WTC11 (cell line): Measurements from ENCODE around the gene ECI1. TPM values are rescaled to one million over a fixed set of nuclear protein-coding genes. Genes with fewer than 3 reads are reported as not detected.

Source experiments
- ATAC-seq: fragments of 200-7000 bp; cut with Tn5 transposase; 2 replicates; pipeline ENCODE4 v1.10.0; 2021; ENCODE audit warnings: mild to moderate bottlenecking, moderate library complexity
- CTCF ChIA-PET: fragments of 300-600 bp; sonication (Branson Sonifier 250); formaldehyde crosslinking; loops from one replicate; lab custom pipeline; 2021; ENCODE audit warnings: antibody characterized with exemption; lab: Charles Lee
- POLR2A ChIA-PET: fragments of 350-600 bp; sonication (Branson Sonifier 250); formaldehyde crosslinking; loops from one replicate; lab custom pipeline; 2021; ENCODE audit warnings: antibody characterized with exemption; lab: Charles Lee
- DNase-seq: peaks from one replicate; pipeline ENCODE4 v3.0.0; 2021; ENCODE audit warnings: low spot score
- H3K27ac Mint-ChIP-seq: 2 replicates; pipeline ENCODE4 v1.8.0; 2021; ENCODE audit warnings: mixed read lengths
- H3K27me3 Mint-ChIP-seq: 2 replicates; pipeline ENCODE4 v1.8.0; 2021; ENCODE audit warnings: low read depth, mild to moderate bottlenecking, moderate library complexity, mixed read lengths
- H3K36me3 Mint-ChIP-seq: 2 replicates; pipeline ENCODE4 v1.8.0; 2021; ENCODE audit warnings: mixed read lengths
- H3K4me1 Mint-ChIP-seq: 2 replicates; pipeline ENCODE4 v1.8.0; 2022; ENCODE audit warnings: mixed read lengths
- H3K4me3 Mint-ChIP-seq: 2 replicates; pipeline ENCODE4 v1.8.0; 2021; ENCODE audit warnings: mild to moderate bottlenecking, moderate library complexity, mixed read lengths
- H3K9me3 Mint-ChIP-seq: 2 replicates; pipeline ENCODE4 v1.8.0; 2021; ENCODE audit warnings: mixed read lengths
- ATF3 ChIP-seq: sonication (generic); formaldehyde crosslinking; conservative IDR thresholded peaks from 2 replicates; pipeline ENCODE4 v1.8.1; 2022; ENCODE audit warnings: mild to moderate bottlenecking, missing genetic modification reagents
- CDX4 ChIP-seq: fragments of 250-450 bp; sonication (Bioruptor Pico); IDR thresholded peaks from 2 replicates; pipeline ENCODE4 v1.9.0; 2021; ENCODE audit warnings: moderate library complexity, mild to moderate bottlenecking, inconsistent platforms, borderline replicate concordance
- E2F4 ChIP-seq: sonication (generic); formaldehyde crosslinking; IDR thresholded peaks from 2 replicates; pipeline ENCODE4 v1.8.1; 2022; ENCODE audit warnings: low read depth, mild to moderate bottlenecking, moderate library complexity, missing genetic modification reagents, borderline replicate concordance
- ERG ChIP-seq: fragments of 250-450 bp; sonication (Bioruptor Pico); IDR thresholded peaks from 2 replicates; pipeline ENCODE4 v1.8.0; 2021; ENCODE audit warnings: mild to moderate bottlenecking
- ESRRA ChIP-seq: sonication (generic); formaldehyde crosslinking; IDR thresholded peaks from 2 replicates; pipeline ENCODE4 v1.8.1; 2022; ENCODE audit warnings: mild to moderate bottlenecking, missing genetic modification reagents, borderline replicate concordance
- FOXK1 ChIP-seq: sonication (generic); formaldehyde crosslinking; IDR thresholded peaks from 2 replicates; pipeline ENCODE4 v1.8.0; 2022; ENCODE audit warnings: mild to moderate bottlenecking, moderate library complexity, missing genetic modification reagents
- FOXP1 ChIP-seq: sonication (generic); formaldehyde crosslinking; IDR thresholded peaks from 2 replicates; pipeline ENCODE4 v1.8.0; 2022; ENCODE audit warnings: missing genetic modification reagents, mild to moderate bottlenecking, moderate library complexity, borderline replicate concordance
- GTF2I ChIP-seq: fragments of 250-450 bp; sonication (Bioruptor Pico); conservative IDR thresholded peaks from 2 replicates; pipeline ENCODE4 v1.4.0; 2021; ENCODE audit warnings: mild to moderate bottlenecking
- KAT7 ChIP-seq: sonication (generic); formaldehyde crosslinking; IDR thresholded peaks from 2 replicates; pipeline ENCODE4 v1.8.1; 2023; ENCODE audit warnings: missing genetic modification reagents, mild to moderate bottlenecking, borderline replicate concordance
- MYBL2 ChIP-seq: sonication (generic); formaldehyde crosslinking; IDR thresholded peaks from 2 replicates; pipeline ENCODE4 v1.8.1; 2023; ENCODE audit warnings: mild to moderate bottlenecking, moderate library complexity, missing genetic modification reagents
- NFATC4 ChIP-seq: fragments of 250-450 bp; sonication (Bioruptor Pico); IDR thresholded peaks from 2 replicates; pipeline ENCODE4 v1.9.0; 2021; ENCODE audit warnings: mild to moderate bottlenecking
- PREB ChIP-seq: sonication (generic); formaldehyde crosslinking; IDR thresholded peaks from 2 replicates; pipeline ENCODE4 v1.8.1; 2022; ENCODE audit warnings: mild to moderate bottlenecking, missing genetic modification reagents, moderate library complexity, borderline replicate concordance
- TEAD4 ChIP-seq: sonication (generic); formaldehyde crosslinking; IDR thresholded peaks from 2 replicates; pipeline ENCODE4 v1.8.0; 2022; ENCODE audit warnings: mild to moderate bottlenecking, missing genetic modification reagents
- USF1 ChIP-seq: sonication (generic); formaldehyde crosslinking; IDR thresholded peaks from 2 replicates; pipeline ENCODE4 v1.8.0; 2022; ENCODE audit warnings: mild to moderate bottlenecking, missing genetic modification reagents
- ZBTB21 ChIP-seq: sonication (generic); formaldehyde crosslinking; IDR thresholded peaks from 2 replicates; pipeline ENCODE4 v1.8.1; 2023; ENCODE audit warnings: mild to moderate bottlenecking, missing genetic modification reagents, borderline replicate concordance
- ZNF121 ChIP-seq: sonication (generic); formaldehyde crosslinking; IDR thresholded peaks from 2 replicates; pipeline ENCODE4 v1.8.0; 2023; ENCODE audit warnings: missing genetic modification reagents
- ZNF138 ChIP-seq: sonication (generic); formaldehyde crosslinking; conservative IDR thresholded peaks from 2 replicates; pipeline ENCODE4 v1.8.1; 2022; ENCODE audit warnings: mild to moderate bottlenecking, moderate library complexity, missing genetic modification reagents
- ZNF416 ChIP-seq: fragments of 250-450 bp; sonication (Bioruptor Pico); IDR thresholded peaks from 2 replicates; pipeline ENCODE4 v1.9.0; 2021; ENCODE audit warnings: mild to moderate bottlenecking, inconsistent platforms
- ZNF532 ChIP-seq: fragments of 250-450 bp; sonication (Bioruptor Pico); IDR thresholded peaks from 2 replicates; pipeline ENCODE4 v1.9.0; 2021; ENCODE audit warnings: mild to moderate bottlenecking, borderline replicate concordance
- ZSCAN18 ChIP-seq: fragments of 250-450 bp; sonication (Bioruptor Pico); IDR thresholded peaks from 2 replicates; pipeline ENCODE4 v2.1.2; 2022; ENCODE audit warnings: mild to moderate bottlenecking, moderate library complexity
- total RNA-seq: library from RNA; stranded (reverse); gene quantifications from 3 replicates; pipeline ENCODE4 v1.2.3, GENCODE V29; 2021

ECI1 gene
- total RNA-seq, 1 experiment from 2014 or later: 100 TPM

- TF ChIP-seq ZNF532 (no peak), FOXP1 (no peak), KAT7 (CRISPR knock-in tag) (no peak), ZNF121 (CRISPR knock-in tag) (no peak), FOXK1 (no peak), TEAD4 (no peak), ZNF138 (no peak), CDX4 (CRISPR knock-in tag) (no peak), E2F4 (CRISPR knock-in tag) (no peak), NFATC4 (no peak), ZBTB21 (CRISPR knock-in tag) (no peak), MYBL2 (CRISPR knock-in tag) (no peak)
Observed at GRCh38 chr16:2190659-2191445, 60.5 kb downstream of the ECI1 start (continued).

GRCh38 chr16:2190002-2190658 is 61.3 kb downstream of the ECI1 start:
- CTCF ChIA-PET: no interaction called here
- Mint-ChIP-seq H3K4me3 (no peak overlapping the region), H3K27ac (no peak overlapping the region), H3K4me1 (peaks cover 4% of the 10 kb centered on the region; the same call in 1 of the 2 replicates), H3K36me3 (no peaks in the 10 kb centered on the region), H3K27me3 (no peaks in the 10 kb centered on the region; the same call in 1 of the 2 replicates), H3K9me3 (no peaks in the 10 kb centered on the region)
- DNase-seq (no peak), ATAC-seq (no peak)
- POLR2A ChIA-PET: no interaction called here
- TF ChIP-seq GTF2I (CRISPR knock-in tag) (no peak), ZBTB21 (CRISPR knock-in tag) (no peak), PREB (no peak), ERG (no peak), ZSCAN18 (CRISPR knock-in tag) (no peak), ZNF416 (CRISPR knock-in tag) (no peak), USF1 (CRISPR knock-in tag) (no peak), ZNF121 (CRISPR knock-in tag) (no peak), ESRRA (CRISPR knock-in tag) (no peak), ATF3 (CRISPR knock-in tag) (no peak)
